ENCODE measurements around the gene PPP1R37. TPM values are rescaled to one million over a fixed set of nuclear protein-coding genes. Genes with fewer than 3 reads are reported as not detected.

The PPP1R37 gene
- total and polyA plus RNA-seq, 12 donors = 12.5 to 38.3 (median 16.8) TPM

DNA sequence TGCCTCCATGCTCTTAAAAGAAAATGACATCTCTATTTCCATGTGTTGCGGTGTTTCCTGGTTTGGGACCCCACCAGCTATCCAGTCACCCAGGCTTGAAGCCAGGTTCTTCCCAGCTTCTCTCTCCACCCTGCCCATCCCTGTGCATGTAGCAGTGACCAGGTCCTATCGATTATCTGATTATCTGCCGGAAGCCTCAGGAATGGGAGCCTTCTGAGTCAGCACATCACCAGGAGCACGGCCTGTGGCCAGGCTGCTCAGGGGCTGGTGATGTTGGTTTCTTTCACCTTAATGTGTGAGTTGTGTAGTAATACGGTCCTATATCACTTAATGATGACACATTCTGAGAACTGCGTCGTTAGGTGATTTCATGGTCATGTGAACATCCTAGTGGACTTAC is 33.7 kb downstream of the PPP1R37 start:
- no peak for TF ChIP-seq CTCF (IDR thresholded peaks at IDR 0.05)
- DNase-seq = no peak
- peaks cover 0 to 6% (median 0%) of the 10 kb centered on the region in 9 donors for H3K36me3 ChIP-seq
- no peaks in the 10 kb centered on the region for H3K27me3 ChIP-seq
- H3K27ac ChIP-seq = no peak overlapping the region
- no peak for ATAC-seq
- peaks cover 0 to 7% (median 0%) of the 10 kb centered on the region in 9 donors for H3K4me1 ChIP-seq
- WGBS, 2 donors = 90% methylated on average over 7 of the region's 7 CpGs
- H3K4me3 ChIP-seq = no peak overlapping the region
- intact Hi-C loops (cut with DNase I) = no loop called here
- no peaks in the 10 kb centered on the region for H3K9me3 ChIP-seq

DNA sequence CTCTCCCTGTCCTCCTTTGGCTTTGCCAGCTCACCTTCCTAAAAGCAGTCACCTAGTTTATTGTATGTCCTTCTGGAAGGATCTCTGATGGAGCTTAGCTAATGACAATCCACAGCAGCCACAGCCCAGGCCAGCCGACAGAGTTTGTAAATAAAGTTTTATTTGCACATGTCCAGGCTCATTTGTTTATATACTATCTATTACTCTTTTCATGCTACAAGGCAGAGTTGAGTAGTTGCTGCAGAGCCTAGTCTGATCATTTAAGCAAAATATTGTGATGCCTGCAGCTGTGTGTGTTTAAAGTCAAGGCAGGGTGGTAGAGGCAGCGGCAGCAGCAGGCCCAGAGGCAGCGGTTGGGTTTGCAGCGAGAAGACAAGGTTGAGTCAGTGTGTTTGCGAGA is 35.2 kb downstream of the PPP1R37 start:
- WGBS, 2 donors = 95 to 96% methylated on average over 5 of the region's 5 CpGs
- no peak for TF ChIP-seq CTCF (IDR thresholded peaks at IDR 0.05)

DNA sequence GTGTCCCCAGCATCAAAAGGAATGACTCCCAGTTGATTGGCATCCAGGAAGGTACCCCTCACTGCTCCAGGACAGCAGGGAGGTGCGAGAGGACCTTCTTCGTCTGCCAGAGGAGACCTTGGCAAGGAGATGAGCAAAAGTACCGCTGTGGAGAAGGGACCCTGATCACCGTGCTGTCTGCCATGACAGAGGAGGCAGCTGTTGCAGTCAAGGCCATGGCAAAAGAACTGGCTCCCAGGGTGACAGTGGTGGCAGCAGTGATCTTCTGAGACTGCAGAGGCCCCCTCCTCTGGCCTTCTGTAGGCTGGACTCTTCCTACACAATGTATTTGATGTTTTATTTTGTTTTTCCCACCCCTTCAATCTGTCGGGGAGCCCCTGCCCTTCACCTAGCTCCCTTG is 35.8 kb downstream of the PPP1R37 start:
- 91 to 94% methylated on average over 5 of the region's 5 CpGs for WGBS, 2 donors
- no peak for TF ChIP-seq CTCF (IDR thresholded peaks at IDR 0.05)

More for the DNA sequence above, 35.2 kb downstream of the PPP1R37 start:
- DNase-seq = no peak
- Histone ChIP-seq H3K9me3 (no peaks in the 10 kb centered on the region), H3K27me3 (no peaks in the 10 kb centered on the region), H3K36me3 (peaks cover 0 to 6% (median 0%) of the 10 kb centered on the region in 9 donors), H3K27ac (no peak overlapping the region), H3K4me3 (no peak overlapping the region), H3K4me1 (peaks cover 0 to 7% (median 0%) of the 10 kb centered on the region in 9 donors)
- intact Hi-C loops (cut with DNase I) = no loop called here
- ATAC-seq = no peak

DNA sequence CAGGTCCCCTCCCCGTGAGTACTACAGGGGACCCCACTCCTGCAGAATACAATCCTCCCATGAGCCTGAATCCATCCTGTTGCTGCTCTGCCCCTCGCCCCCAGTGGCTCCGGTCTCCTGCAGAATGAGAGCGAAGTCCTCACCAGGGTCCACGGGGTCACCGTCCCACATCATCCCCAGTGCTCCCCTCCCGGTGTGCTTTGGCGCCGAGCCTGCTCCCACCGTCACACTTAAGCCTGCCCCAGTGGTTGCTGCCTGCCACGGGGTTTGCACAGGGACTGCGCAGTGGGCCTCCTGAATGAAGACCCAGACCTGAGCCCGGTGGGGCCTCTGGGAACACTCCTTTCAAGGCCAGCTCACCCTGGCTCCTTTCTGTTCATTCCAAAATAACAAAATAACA is 37.3 kb downstream of the PPP1R37 start:
- intact Hi-C loops (cut with DNase I) = no loop called here
- Histone ChIP-seq H3K4me3 (no peak overlapping the region), H3K36me3 (peaks cover 0 to 14% (median 0%) of the 10 kb centered on the region in 9 donors), H3K9me3 (no peaks in the 10 kb centered on the region), H3K27ac (no peak overlapping the region), H3K4me1 (peaks cover 0 to 7% (median 0%) of the 10 kb centered on the region in 9 donors), H3K27me3 (no peaks in the 10 kb centered on the region)
- DNase-seq (no peak), ATAC-seq (no peak)
- 87 to 91% methylated on average over 13 of the region's 13 CpGs for WGBS, 2 donors
- TF ChIP-seq CTCF (IDR thresholded peaks at IDR 0.05) = no peak

More for the DNA sequence above, 35.8 kb downstream of the PPP1R37 start:
- Histone ChIP-seq H3K27ac (no peak overlapping the region), H3K36me3 (peaks cover 0 to 6% (median 0%) of the 10 kb centered on the region in 9 donors), H3K4me1 (peaks cover 0 to 7% (median 0%) of the 10 kb centered on the region in 9 donors), H3K4me3 (no peak overlapping the region), H3K9me3 (no peaks in the 10 kb centered on the region), H3K27me3 (no peaks in the 10 kb centered on the region)
- DNase-seq (no peak), ATAC-seq (no peak)
- intact Hi-C loops (cut with DNase I) = no loop called here
